ENCODE data around the gene JAZF1.

JAZF1 gene

GRCh38 chr7:28110427-28111012 lies 70.1 kb downstream of the JAZF1 start:
- no peaks in the 10 kb centered on the region for H3K36me3 ChIP-seq (ENCODE audit: control insufficient read depth, insufficient read depth, low read length)
- H3K9me3 ChIP-seq (ENCODE audit: control insufficient read depth, low read length): no peaks in the 10 kb centered on the region
- no peak overlapping the region for H3K4me3 ChIP-seq (ENCODE audit: low read length)
- no peak overlapping the region for H3K9ac ChIP-seq (ENCODE audit: low read length)
- no peaks in the 10 kb centered on the region for H3K27me3 ChIP-seq (ENCODE audit: control insufficient read depth, insufficient read depth, low read length)
- H3K4me1 ChIP-seq (ENCODE audit: control insufficient read depth, insufficient read depth, low read length): no peaks in the 10 kb centered on the region

- no peak overlapping the region for H3K9ac ChIP-seq (ENCODE audit: low read length)
- H3K9me3 ChIP-seq (ENCODE audit: control insufficient read depth, low read length): no peaks in the 10 kb centered on the region
- H3K36me3 ChIP-seq (ENCODE audit: control insufficient read depth, insufficient read depth, low read length): no peaks in the 10 kb centered on the region
- H3K27me3 ChIP-seq (ENCODE audit: control insufficient read depth, insufficient read depth, low read length): no peaks in the 10 kb centered on the region
- no peak overlapping the region for H3K4me3 ChIP-seq (ENCODE audit: low read length)
- H3K4me1 ChIP-seq (ENCODE audit: control insufficient read depth, insufficient read depth, low read length): peaks cover 10% of the 10 kb centered on the region
Measured at GRCh38 chr7:28108747-28109146, 71.8 kb downstream of the JAZF1 start.

DNA sequence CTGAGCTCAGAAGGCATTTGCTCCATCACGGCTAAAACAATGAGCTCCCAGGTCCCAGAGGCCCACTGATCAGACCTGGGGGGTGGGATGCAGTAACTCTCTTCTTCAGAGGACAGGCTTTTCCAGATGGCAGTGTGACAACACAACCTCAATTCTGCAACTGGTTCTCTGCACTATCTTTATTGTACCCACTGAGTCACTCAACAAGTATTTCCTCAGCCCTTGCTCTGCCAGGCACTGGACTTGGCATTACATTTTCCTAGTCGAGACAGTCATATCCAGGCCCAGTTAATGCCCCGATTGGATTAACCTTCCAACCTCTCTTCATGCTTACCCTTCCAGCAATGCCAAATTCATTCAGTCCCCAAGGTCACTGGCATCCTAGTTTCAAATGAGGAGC lies 72.6 kb downstream of the JAZF1 start:
- H3K36me3 ChIP-seq (ENCODE audit: control insufficient read depth, insufficient read depth, low read length): no peaks in the 10 kb centered on the region
- no peaks in the 10 kb centered on the region for H3K9me3 ChIP-seq (ENCODE audit: control insufficient read depth, low read length)
- H3K27me3 ChIP-seq (ENCODE audit: control insufficient read depth, insufficient read depth, low read length): no peaks in the 10 kb centered on the region
- no peak overlapping the region for H3K4me3 ChIP-seq (ENCODE audit: low read length)
- H3K9ac ChIP-seq (ENCODE audit: low read length): no peak overlapping the region
- H3K4me1 ChIP-seq (ENCODE audit: control insufficient read depth, insufficient read depth, low read length): peaks cover 12% of the 10 kb centered on the region

DNA sequence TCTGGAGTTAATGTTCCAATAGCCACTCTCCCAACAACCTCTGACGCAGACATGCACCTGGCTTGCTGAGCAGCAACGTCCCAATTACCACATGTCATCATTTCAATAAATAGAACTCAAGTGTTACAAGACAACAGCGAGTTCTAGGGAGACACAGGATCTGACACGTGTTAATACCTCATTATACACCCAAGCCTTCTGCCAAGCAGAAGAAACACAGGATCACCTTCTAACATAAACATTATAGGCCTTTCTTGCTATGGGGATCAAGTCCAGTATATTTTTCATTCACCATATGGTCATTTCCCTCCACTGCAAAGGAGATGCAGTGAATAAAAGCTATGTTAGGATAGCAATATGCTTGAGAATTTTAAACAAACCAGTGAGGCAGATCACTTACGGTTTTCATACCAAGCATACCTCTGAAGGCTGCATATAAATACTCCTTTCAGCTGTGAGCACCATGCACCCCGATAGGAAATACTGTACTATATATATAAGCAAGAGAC lies 74.2 kb downstream of the JAZF1 start:
- Histone ChIP-seq H3K4me1 (ENCODE audit: control insufficient read depth, insufficient read depth, low read length) (peaks cover 12% of the 10 kb centered on the region), H3K36me3 (ENCODE audit: control insufficient read depth, insufficient read depth, low read length) (no peaks in the 10 kb centered on the region), H3K9ac (ENCODE audit: low read length) (no peak overlapping the region), H3K27me3 (ENCODE audit: control insufficient read depth, insufficient read depth, low read length) (no peaks in the 10 kb centered on the region), H3K9me3 (ENCODE audit: control insufficient read depth, low read length) (no peaks in the 10 kb centered on the region), H3K4me3 (ENCODE audit: low read length) (no peak overlapping the region)

- H3K9ac ChIP-seq (ENCODE audit: low read length): no peak overlapping the region
- no peaks in the 10 kb centered on the region for H3K27me3 ChIP-seq (ENCODE audit: control insufficient read depth, insufficient read depth, low read length)
- H3K9me3 ChIP-seq (ENCODE audit: control insufficient read depth, low read length): no peaks in the 10 kb centered on the region
- peaks cover 12% of the 10 kb centered on the region for H3K4me1 ChIP-seq (ENCODE audit: control insufficient read depth, insufficient read depth, low read length)
- no peak overlapping the region for H3K4me3 ChIP-seq (ENCODE audit: low read length)
- H3K36me3 ChIP-seq (ENCODE audit: control insufficient read depth, insufficient read depth, low read length): no peaks in the 10 kb centered on the region
Measured at GRCh38 chr7:28105234-28105633, 75.4 kb downstream of the JAZF1 start.

DNA sequence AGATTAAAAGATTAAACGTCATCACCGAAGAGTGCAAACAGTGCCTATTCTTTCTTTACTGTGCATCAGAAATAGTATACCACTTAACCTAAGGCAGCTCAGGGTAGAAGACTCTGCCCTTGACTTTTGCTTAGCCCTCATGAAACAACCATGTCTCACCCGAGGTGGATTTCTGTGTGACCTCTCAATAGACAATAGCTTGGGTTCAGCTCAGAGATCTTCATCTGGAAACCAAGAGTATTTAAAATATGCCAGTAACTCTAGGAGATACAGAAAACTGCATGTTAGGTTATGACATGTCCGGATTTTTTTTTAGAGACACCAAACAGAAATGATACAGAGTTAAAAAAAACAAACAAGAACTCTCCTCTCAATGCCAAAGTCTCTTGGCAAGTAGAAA lies 75.8 kb downstream of the JAZF1 start:
- H3K4me3 ChIP-seq (ENCODE audit: low read length): no peak overlapping the region
- H3K36me3 ChIP-seq (ENCODE audit: control insufficient read depth, insufficient read depth, low read length): no peaks in the 10 kb centered on the region
- no peaks in the 10 kb centered on the region for H3K27me3 ChIP-seq (ENCODE audit: control insufficient read depth, insufficient read depth, low read length)
- H3K9ac ChIP-seq (ENCODE audit: low read length): no peak overlapping the region
- H3K9me3 ChIP-seq (ENCODE audit: control insufficient read depth, low read length): no peaks in the 10 kb centered on the region
- H3K4me1 ChIP-seq (ENCODE audit: control insufficient read depth, insufficient read depth, low read length): peaks cover 12% of the 10 kb centered on the region

DNA sequence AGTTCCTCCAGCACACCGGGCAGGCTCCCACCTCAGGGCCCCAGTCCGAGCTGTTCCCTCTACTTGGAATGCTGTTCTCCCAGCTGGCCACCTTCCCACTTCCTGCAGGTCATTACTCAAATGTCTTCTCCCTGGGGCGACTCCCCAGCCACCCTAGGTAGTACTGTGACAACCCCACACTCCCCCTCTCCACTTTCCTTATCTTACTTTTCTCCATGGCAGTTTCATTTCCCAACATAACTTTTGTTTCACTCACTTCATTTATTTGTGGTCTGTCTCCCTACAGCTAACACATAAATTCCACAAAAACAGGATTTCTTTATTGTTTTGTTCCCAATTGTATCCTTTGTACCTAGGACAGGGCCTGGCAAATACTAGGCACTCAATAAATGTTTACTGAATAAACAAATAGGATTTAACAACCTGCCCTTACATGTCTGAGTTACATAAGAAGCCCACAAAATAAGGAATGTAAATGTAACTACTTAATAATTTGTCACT lies 76.5 kb downstream of the JAZF1 start:
- H3K4me1 ChIP-seq (ENCODE audit: control insufficient read depth, insufficient read depth, low read length): peaks cover 12% of the 10 kb centered on the region
- H3K36me3 ChIP-seq (ENCODE audit: control insufficient read depth, insufficient read depth, low read length): no peaks in the 10 kb centered on the region
- no peak overlapping the region for H3K4me3 ChIP-seq (ENCODE audit: low read length)
- no peak overlapping the region for H3K9ac ChIP-seq (ENCODE audit: low read length)
- H3K9me3 ChIP-seq (ENCODE audit: control insufficient read depth, low read length): no peaks in the 10 kb centered on the region
- H3K27me3 ChIP-seq (ENCODE audit: control insufficient read depth, insufficient read depth, low read length): no peaks in the 10 kb centered on the region

GRCh38 chr7:28102797-28103196 lies 77.8 kb downstream of the JAZF1 start:
- Histone ChIP-seq H3K27me3 (ENCODE audit: control insufficient read depth, insufficient read depth, low read length) (no peaks in the 10 kb centered on the region), H3K4me3 (ENCODE audit: low read length) (no peak overlapping the region), H3K36me3 (ENCODE audit: control insufficient read depth, insufficient read depth, low read length) (no peaks in the 10 kb centered on the region), H3K9me3 (ENCODE audit: control insufficient read depth, low read length) (no peaks in the 10 kb centered on the region), H3K9ac (ENCODE audit: low read length) (no peak overlapping the region), H3K4me1 (ENCODE audit: control insufficient read depth, insufficient read depth, low read length) (peaks cover 12% of the 10 kb centered on the region)

DNA sequence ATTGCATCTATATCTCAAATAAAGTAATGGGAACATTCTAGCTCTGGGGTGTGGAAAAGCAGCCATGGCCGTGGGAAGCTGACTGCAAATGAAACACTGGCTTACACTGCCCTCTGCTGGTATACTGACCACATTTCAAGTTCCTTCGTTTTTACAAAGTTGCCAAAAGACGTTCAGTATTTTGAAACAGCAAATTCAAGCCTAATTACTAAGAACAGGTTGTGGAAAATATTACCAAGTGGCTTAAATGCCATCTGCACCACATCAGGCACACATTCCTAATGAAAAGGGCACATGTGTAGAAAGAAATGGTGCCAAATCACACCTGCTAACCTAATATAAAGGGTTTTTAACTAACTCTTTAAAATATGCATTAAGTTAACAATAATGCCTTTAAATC lies 83.9 kb downstream of the JAZF1 start:
- Histone ChIP-seq H3K4me1 (ENCODE audit: control insufficient read depth, insufficient read depth, low read length) (no peaks in the 10 kb centered on the region), H3K9me3 (ENCODE audit: control insufficient read depth, low read length) (no peaks in the 10 kb centered on the region), H3K4me3 (ENCODE audit: low read length) (no peak overlapping the region), H3K36me3 (ENCODE audit: control insufficient read depth, insufficient read depth, low read length) (no peaks in the 10 kb centered on the region), H3K9ac (ENCODE audit: low read length) (no peak overlapping the region), H3K27me3 (ENCODE audit: control insufficient read depth, insufficient read depth, low read length) (no peaks in the 10 kb centered on the region)

DNA sequence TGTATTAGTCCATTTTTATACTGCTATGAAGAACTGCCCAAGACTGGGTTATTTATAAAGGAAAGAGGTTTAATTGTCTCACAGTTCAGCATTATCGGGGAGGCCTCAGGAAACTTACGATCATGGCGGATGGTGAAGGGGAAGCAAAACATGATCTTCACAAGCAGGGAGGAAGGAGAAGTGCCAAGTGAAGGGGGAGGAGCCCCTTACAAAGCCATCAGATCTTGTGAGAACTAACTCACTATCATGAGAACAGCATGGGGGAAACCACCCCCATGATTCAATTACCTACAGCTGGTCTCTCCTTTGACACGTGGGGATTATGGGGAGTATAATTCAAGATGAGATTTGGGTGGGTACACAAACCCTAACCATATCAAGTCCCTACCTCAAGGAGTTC lies 85.4 kb downstream of the JAZF1 start:
- H3K9me3 ChIP-seq (ENCODE audit: control insufficient read depth, low read length): no peaks in the 10 kb centered on the region
- no peaks in the 10 kb centered on the region for H3K27me3 ChIP-seq (ENCODE audit: control insufficient read depth, insufficient read depth, low read length)
- no peaks in the 10 kb centered on the region for H3K4me1 ChIP-seq (ENCODE audit: control insufficient read depth, insufficient read depth, low read length)
- H3K36me3 ChIP-seq (ENCODE audit: control insufficient read depth, insufficient read depth, low read length): no peaks in the 10 kb centered on the region
- H3K9ac ChIP-seq (ENCODE audit: low read length): no peak overlapping the region
- no peak overlapping the region for H3K4me3 ChIP-seq (ENCODE audit: low read length)

DNA sequence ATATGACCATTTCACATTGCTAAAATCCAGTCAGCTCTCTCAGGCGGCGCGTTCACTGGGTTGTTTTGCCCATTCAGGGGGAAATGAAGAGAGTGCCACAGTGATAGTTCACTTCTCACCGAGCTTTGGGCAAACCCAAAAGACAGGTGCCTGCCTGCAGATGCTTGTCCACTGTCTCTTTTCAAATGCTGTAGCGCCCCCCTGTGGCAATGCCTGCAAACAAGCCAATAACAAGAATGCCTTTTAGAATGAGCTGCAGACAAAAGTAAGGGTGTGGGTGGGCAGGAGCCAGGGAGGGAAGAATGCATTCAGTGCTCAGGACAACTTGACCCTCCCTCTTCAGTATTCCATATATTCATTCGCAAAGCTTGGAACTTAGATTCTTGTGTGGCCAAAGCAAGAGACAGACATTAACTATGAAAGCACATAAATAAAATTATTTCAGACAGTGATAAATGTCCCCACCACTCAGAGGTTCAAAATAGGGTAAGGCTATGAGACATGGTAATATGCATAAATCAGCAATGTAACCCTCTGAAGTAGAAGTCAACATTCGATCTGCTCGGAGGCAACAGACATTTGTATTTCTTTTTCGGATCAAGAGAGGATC lies 86.9 kb downstream of the JAZF1 start:
- Histone ChIP-seq H3K9me3 (ENCODE audit: control insufficient read depth, low read length) (no peaks in the 10 kb centered on the region), H3K4me1 (ENCODE audit: control insufficient read depth, insufficient read depth, low read length) (peaks cover 6% of the 10 kb centered on the region), H3K9ac (ENCODE audit: low read length) (no peak overlapping the region), H3K27me3 (ENCODE audit: control insufficient read depth, insufficient read depth, low read length) (no peaks in the 10 kb centered on the region), H3K36me3 (ENCODE audit: control insufficient read depth, insufficient read depth, low read length) (no peaks in the 10 kb centered on the region), H3K4me3 (ENCODE audit: low read length) (no peak overlapping the region)

DNA sequence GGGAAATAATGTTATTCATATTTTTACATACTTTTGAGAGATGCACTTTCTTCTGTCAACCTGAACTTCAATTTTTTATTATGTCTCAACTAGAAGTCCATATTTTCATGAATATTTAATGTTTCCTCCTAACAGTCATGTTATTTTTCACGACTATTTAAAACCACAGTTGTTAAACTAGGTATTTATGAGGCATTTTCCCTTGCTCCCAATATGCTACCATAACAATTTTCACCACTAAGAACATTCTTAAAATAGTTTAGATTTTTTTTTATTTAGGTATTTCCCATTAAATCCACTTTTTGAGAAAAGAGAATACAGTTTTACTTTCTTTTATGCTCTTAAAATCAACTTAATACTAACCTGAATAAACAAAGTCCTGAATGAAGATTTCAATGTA lies 89.4 kb downstream of the JAZF1 start:
- peaks cover 6% of the 10 kb centered on the region for H3K4me1 ChIP-seq (ENCODE audit: control insufficient read depth, insufficient read depth, low read length)
- no peak overlapping the region for H3K9ac ChIP-seq (ENCODE audit: low read length)
- H3K36me3 ChIP-seq (ENCODE audit: control insufficient read depth, insufficient read depth, low read length): no peaks in the 10 kb centered on the region
- no peaks in the 10 kb centered on the region for H3K9me3 ChIP-seq (ENCODE audit: control insufficient read depth, low read length)
- H3K27me3 ChIP-seq (ENCODE audit: control insufficient read depth, insufficient read depth, low read length): no peaks in the 10 kb centered on the region
- no peak overlapping the region for H3K4me3 ChIP-seq (ENCODE audit: low read length)
